Measurements from ENCODE around the gene ARIH2.
"Not testable (repeated sequence)": the region's sequence is repeated elsewhere in the genome, so short reads cannot be mapped to it uniquely, and the experiment has no call there.

ARIH2 gene

GRCh38 chr3:49007068-49007770, 88.6 kb downstream of the ARIH2 start, which contains the start of gene WDR6:
WDR6 (plus strand) TSS chr3:49007391; CDS start chr3:49007432, 41 bp downstream.
- no peaks in the 10 kb centered on the region for H4K20me1 ChIP-seq (ENCODE audit: insufficient read depth, low read length)
- peak within 1 kb of the TSS; percentile 87 for H3K4me3 ChIP-seq (ENCODE audit: low read length)
- H3K27ac ChIP-seq (ENCODE audit: low read length), result peak within 1 kb of the TSS; percentile 82
- peaks cover 3% of the 10 kb centered on the region; the same call in 1 of the 2 replicates for H3K4me1 ChIP-seq (ENCODE audit: low read length)
- peak; percentile 58 for TF ChIP-seq CTCF (IDR thresholded peaks at IDR 0.05; ENCODE audit: low read length)
- no peak for TF ChIP-seq EZH2 (optimal IDR thresholded peaks at IDR 0.05; ENCODE audit: low read depth, low read length)
- peaks cover 4% of the 10 kb centered on the region; the same call in 1 of the 2 replicates for H3F3A ChIP-seq (ENCODE audit: insufficient read depth, low read length)
- no peaks in the 10 kb centered on the region for H3K27me3 ChIP-seq (replicated peaks; ENCODE audit: insufficient read depth, low read length)
- peak within 1 kb of the TSS; percentile 96 for H3K4me2 ChIP-seq (ENCODE audit: low read depth, low read length)
- peaks cover 53% of the 10 kb centered on the region for H3K79me2 ChIP-seq (ENCODE audit: low read length)
- H3K9me3 ChIP-seq (replicated peaks; ENCODE audit: insufficient read depth, low read length), result no peaks in the 10 kb centered on the region
- DNase-seq, result peak; percentile 98
- peak within 1 kb of the TSS; percentile 97 for H3K9ac ChIP-seq (ENCODE audit: low read length)
- peak within 1 kb of the TSS; percentile 62 for H2AFZ ChIP-seq (ENCODE audit: low read length)
- H3K36me3 ChIP-seq (replicated peaks; ENCODE audit: insufficient read depth, low read length), result no peaks in the 10 kb centered on the region
- no peaks in the 10 kb centered on the region for H3K9me2 ChIP-seq (replicated peaks; ENCODE audit: insufficient read depth, low read length)

GRCh38 chr3:49007771-49008528, 89.3 kb downstream of the ARIH2 start:
- Histone ChIP-seq H3K27me3 (replicated peaks; ENCODE audit: insufficient read depth, low read length) (no peaks in the 10 kb centered on the region), H3K27ac (ENCODE audit: low read length) (peak overlapping the region; percentile 82), H3K9me3 (replicated peaks; ENCODE audit: insufficient read depth, low read length) (no peaks in the 10 kb centered on the region), H3F3A (ENCODE audit: insufficient read depth, low read length) (peaks cover 4% of the 10 kb centered on the region; the same call in 1 of the 2 replicates), H3K9ac (ENCODE audit: low read length) (peak overlapping the region; percentile 97), H3K36me3 (replicated peaks; ENCODE audit: insufficient read depth, low read length) (no peaks in the 10 kb centered on the region), H2AFZ (ENCODE audit: low read length) (peak overlapping the region; percentile 62), H3K4me1 (ENCODE audit: low read length) (peaks cover 3% of the 10 kb centered on the region; the same call in 1 of the 2 replicates), H3K79me2 (ENCODE audit: low read length) (peaks cover 60% of the 10 kb centered on the region), H3K4me3 (ENCODE audit: low read length) (peak overlapping the region; percentile 87), H3K9me2 (replicated peaks; ENCODE audit: insufficient read depth, low read length) (no peaks in the 10 kb centered on the region), H3K4me2 (ENCODE audit: low read depth, low read length) (peak overlapping the region; percentile 96), H4K20me1 (ENCODE audit: insufficient read depth, low read length) (no peaks in the 10 kb centered on the region)
- DNase-seq, result peak; percentile 87
- TF ChIP-seq EZH2 (optimal IDR thresholded peaks at IDR 0.05; ENCODE audit: low read depth, low read length) (no peak), CTCF (IDR thresholded peaks at IDR 0.05; ENCODE audit: low read length) (no peak), EZH2phosphoT487 (IDR thresholded peaks at IDR 0.05; ENCODE audit: low read length) (no peak)

- not testable (repeated sequence) for H3K27me3 ChIP-seq (replicated peaks; ENCODE audit: insufficient read depth, low read length); H3F3A ChIP-seq (ENCODE audit: insufficient read depth, low read length); DNase-seq; H3K36me3 ChIP-seq (replicated peaks; ENCODE audit: insufficient read depth, low read length); H3K9me2 ChIP-seq (replicated peaks; ENCODE audit: insufficient read depth, low read length); H3K27ac ChIP-seq (ENCODE audit: low read length); H3K4me1 ChIP-seq (ENCODE audit: low read length); H3K4me3 ChIP-seq (ENCODE audit: low read length); H3K9ac ChIP-seq (ENCODE audit: low read length); H4K20me1 ChIP-seq (ENCODE audit: insufficient read depth, low read length); H2AFZ ChIP-seq (ENCODE audit: low read length); H3K9me3 ChIP-seq (replicated peaks; ENCODE audit: insufficient read depth, low read length)
- Histone ChIP-seq H3K79me2 (ENCODE audit: low read length) (peaks cover 67% of the 10 kb centered on the region), H3K4me2 (ENCODE audit: low read depth, low read length) (peak overlapping the region; percentile 64)
Observed at GRCh38 chr3:49008627-49009026, 90.0 kb downstream of the ARIH2 start.
